ENCODE measurements around the gene PELI2.

PELI2 gene

DNA sequence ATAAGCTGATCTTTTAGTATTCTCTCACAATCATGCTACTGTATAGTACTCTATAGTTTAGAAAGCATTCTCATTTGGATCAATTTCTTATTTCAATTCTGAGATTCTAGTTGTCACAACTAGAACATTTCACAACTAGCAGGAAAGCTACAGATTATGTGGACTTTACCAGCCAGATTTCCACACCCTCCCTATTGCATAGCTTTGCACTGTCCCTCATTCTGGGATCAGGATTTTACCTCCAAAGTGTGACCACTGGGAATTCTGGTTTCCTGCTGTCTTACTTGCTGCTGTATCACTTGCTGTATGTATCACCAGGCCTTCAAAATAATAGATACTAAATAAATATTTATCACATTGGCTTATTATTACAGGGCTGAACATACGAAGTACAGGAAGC lies 10.2 kb upstream of the PELI2 start:
- H3K4me3 ChIP-seq (ENCODE audit: low read depth, low read length): no peak overlapping the region
- no peak overlapping the region for H3K9ac ChIP-seq
- no peak overlapping the region for H3K4me2 ChIP-seq (ENCODE audit: low read length)
- H3K27ac ChIP-seq: no peak overlapping the region
- H3K36me3 ChIP-seq (ENCODE audit: control insufficient read depth, insufficient read depth, low read length): no peaks in the 10 kb centered on the region
- H3K4me1 ChIP-seq: no peaks in the 10 kb centered on the region
- TF ChIP-seq, protein P1, sequence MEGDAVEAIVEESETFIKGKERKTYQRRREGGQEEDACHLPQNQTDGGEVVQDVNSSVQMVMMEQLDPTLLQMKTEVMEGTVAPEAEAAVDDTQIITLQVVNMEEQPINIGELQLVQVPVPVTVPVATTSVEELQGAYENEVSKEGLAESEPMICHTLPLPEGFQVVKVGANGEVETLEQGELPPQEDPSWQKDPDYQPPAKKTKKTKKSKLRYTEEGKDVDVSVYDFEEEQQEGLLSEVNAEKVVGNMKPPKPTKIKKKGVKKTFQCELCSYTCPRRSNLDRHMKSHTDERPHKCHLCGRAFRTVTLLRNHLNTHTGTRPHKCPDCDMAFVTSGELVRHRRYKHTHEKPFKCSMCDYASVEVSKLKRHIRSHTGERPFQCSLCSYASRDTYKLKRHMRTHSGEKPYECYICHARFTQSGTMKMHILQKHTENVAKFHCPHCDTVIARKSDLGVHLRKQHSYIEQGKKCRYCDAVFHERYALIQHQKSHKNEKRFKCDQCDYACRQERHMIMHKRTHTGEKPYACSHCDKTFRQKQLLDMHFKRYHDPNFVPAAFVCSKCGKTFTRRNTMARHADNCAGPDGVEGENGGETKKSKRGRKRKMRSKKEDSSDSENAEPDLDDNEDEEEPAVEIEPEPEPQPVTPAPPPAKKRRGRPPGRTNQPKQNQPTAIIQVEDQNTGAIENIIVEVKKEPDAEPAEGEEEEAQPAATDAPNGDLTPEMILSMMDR (IDR thresholded peaks at IDR 0.05): no peak
- H3K27me3 ChIP-seq (ENCODE audit: control insufficient read depth, insufficient read depth, low read length): no peaks in the 10 kb centered on the region
- H2AFZ ChIP-seq: no peak overlapping the region
- H3K79me2 ChIP-seq: no peaks in the 10 kb centered on the region
- H3K9me3 ChIP-seq (ENCODE audit: control insufficient read depth, low read length): no peaks in the 10 kb centered on the region

DNA sequence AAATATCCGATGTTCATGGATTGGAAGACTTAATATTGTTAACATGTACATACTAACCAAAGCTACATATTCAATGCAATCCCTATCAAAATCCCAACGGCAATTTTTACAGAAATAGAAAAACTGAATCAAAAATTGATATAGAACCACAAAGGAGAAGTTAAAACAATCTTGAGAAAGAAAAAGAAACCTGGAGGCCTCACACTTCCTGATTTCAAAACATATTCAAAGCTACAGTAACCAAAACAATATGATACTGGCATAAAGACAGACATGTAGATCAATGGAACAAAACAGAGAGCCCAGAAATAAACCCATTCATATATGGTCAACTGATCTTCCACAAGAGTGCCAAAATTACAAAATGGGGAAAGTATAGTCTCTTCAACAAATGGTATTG lies 5.4 kb upstream of the PELI2 start:
- H3K9me3 ChIP-seq (ENCODE audit: control insufficient read depth, low read length): no peaks in the 10 kb centered on the region
- no peak overlapping the region for H3K27ac ChIP-seq
- no peaks in the 10 kb centered on the region for H3K4me1 ChIP-seq
- H2AFZ ChIP-seq: no peak overlapping the region
- TF ChIP-seq, protein P1 (IDR thresholded peaks at IDR 0.05): no peak
- H3K4me3 ChIP-seq (ENCODE audit: low read depth, low read length): no peak overlapping the region
- H3K4me2 ChIP-seq (ENCODE audit: low read length): no peak overlapping the region
- H3K36me3 ChIP-seq (ENCODE audit: control insufficient read depth, insufficient read depth, low read length): no peaks in the 10 kb centered on the region
- no peaks in the 10 kb centered on the region for H3K27me3 ChIP-seq (ENCODE audit: control insufficient read depth, insufficient read depth, low read length)
- H3K79me2 ChIP-seq: no peaks in the 10 kb centered on the region
- no peak overlapping the region for H3K9ac ChIP-seq

DNA sequence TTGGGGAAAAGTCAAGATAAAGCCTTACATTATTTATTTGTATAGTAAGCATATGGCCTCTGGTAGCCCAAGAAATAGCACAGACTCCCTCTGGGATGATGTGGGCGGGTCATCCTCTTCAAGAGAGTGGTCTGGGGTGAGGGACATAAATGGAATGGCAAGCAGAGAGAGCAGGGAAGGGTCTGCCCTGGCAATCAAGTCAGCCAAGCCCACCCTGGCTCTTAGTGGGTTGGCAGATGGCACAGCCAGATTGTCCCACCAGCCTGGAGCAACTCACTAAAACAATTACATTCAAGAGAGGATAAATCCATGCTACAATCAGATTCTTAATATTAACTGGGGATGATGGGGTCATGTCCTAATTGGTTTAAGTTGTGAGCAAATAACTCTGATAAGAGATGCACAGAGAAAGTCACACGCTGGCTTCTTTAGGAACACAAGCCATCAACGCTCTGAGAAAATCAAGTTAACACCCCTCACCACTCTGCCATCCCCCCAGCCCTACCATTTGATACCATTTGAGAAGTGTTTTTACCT lies 2.8 kb upstream of the PELI2 start:
- Histone ChIP-seq H3K36me3 (ENCODE audit: control insufficient read depth, insufficient read depth, low read length) (no peaks in the 10 kb centered on the region), H3K27ac (no peak overlapping the region), H3K9me3 (ENCODE audit: control insufficient read depth, low read length) (no peaks in the 10 kb centered on the region), H3K4me1 (no peaks in the 10 kb centered on the region), H3K79me2 (no peaks in the 10 kb centered on the region), H3K4me2 (ENCODE audit: low read length) (no peak overlapping the region), H2AFZ (no peak overlapping the region), H3K27me3 (ENCODE audit: control insufficient read depth, insufficient read depth, low read length) (no peaks in the 10 kb centered on the region), H3K4me3 (ENCODE audit: low read depth, low read length) (no peak overlapping the region), H3K9ac (no peak overlapping the region)
- TF ChIP-seq, protein P1 (IDR thresholded peaks at IDR 0.05): no peak

DNA sequence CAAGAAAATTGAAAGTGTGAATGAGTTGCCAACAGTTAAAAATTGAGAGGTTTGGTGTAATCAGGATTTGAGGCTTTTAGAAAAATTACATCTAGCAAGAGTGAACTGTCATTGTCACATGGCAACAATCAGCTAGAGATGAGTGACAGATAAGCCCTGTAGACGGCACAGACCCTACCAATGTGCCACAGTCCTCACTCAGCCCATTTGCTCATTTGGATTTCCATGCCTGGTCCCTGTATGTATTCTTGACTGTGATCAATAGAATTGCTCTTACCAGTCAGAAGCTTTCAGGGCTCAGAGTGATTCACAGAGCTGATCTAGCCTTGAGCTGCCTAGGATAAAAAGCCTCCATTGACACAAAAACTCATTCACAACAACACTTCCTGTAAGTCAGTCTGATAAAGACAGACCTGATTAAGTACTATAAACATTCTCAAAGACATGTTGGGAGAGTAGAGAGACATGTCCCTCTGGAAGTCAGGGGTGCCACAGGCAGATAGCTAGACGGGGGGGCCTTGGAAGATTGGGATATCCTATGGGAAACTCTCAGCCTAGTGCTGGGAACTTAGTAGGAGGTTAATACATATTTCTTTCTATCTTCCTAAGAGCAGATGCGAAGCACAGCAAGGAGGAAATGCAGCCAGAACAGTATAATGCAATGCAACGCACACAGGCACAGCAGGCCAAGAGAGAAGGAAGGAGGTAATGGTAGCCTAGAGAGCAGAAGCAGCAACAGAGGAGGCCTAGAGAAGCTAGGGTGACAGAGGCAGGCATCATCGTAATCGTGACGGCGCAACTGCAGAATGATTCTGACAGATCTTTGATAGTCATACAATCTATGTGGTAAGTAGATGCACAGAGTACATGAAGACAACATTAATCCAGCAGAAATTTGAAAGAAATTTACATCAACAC lies 2.0 kb upstream of the PELI2 start:
- TF ChIP-seq, protein P1 (IDR thresholded peaks at IDR 0.05): no peak
- H3K9me3 ChIP-seq (ENCODE audit: control insufficient read depth, low read length): no peaks in the 10 kb centered on the region
- H3K79me2 ChIP-seq: no peaks in the 10 kb centered on the region
- H2AFZ ChIP-seq: no peak overlapping the region
- H3K4me2 ChIP-seq (ENCODE audit: low read length): no peak overlapping the region
- no peak overlapping the region for H3K27ac ChIP-seq
- no peaks in the 10 kb centered on the region for H3K36me3 ChIP-seq (ENCODE audit: control insufficient read depth, insufficient read depth, low read length)
- no peaks in the 10 kb centered on the region for H3K27me3 ChIP-seq (ENCODE audit: control insufficient read depth, insufficient read depth, low read length)
- H3K4me1 ChIP-seq: no peaks in the 10 kb centered on the region
- H3K4me3 ChIP-seq (ENCODE audit: low read depth, low read length): no peak overlapping the region
- no peak overlapping the region for H3K9ac ChIP-seq
